ENCODE data around the gene PANX2.

DNA sequence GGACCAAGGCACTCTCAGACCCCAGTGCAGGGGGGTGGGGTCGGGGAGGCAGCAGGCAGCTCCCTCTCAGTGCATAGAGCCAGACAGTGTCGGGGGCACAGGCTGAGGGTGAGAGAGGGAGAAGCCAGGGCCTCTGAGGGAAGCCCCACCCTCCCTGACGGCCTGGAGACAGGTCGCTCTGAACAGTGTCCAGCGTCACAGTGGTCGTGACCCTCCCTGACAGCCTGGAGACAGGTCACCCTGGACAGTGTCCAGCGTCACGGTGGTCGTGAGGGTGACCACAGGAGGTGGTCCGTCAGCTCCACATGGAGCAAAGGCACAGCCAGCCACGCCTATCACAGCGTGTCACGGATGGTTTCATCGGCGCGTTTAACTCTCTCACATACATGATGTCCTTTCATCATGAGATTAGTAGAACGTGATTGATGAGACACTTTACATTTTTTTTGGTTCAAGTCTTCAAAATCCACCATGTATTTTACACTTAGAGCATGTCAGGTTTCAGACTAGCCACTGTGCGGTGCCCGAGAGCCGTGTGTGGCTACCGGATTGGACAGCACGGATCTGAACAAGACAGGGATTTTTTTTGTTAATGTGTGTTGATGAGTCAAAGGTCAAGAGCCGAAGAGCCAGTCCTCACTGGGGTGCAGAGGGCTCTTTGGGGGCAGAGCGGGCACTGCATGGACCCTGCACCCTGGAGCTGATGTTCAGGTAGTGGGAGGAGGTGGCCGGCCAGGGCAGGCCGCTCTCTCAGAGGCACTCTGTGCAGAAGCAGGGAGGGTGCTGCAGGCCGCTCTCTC is 23.9 kb upstream of the PANX2 start:
- TF ChIP-seq, protein P1, sequence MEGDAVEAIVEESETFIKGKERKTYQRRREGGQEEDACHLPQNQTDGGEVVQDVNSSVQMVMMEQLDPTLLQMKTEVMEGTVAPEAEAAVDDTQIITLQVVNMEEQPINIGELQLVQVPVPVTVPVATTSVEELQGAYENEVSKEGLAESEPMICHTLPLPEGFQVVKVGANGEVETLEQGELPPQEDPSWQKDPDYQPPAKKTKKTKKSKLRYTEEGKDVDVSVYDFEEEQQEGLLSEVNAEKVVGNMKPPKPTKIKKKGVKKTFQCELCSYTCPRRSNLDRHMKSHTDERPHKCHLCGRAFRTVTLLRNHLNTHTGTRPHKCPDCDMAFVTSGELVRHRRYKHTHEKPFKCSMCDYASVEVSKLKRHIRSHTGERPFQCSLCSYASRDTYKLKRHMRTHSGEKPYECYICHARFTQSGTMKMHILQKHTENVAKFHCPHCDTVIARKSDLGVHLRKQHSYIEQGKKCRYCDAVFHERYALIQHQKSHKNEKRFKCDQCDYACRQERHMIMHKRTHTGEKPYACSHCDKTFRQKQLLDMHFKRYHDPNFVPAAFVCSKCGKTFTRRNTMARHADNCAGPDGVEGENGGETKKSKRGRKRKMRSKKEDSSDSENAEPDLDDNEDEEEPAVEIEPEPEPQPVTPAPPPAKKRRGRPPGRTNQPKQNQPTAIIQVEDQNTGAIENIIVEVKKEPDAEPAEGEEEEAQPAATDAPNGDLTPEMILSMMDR (IDR thresholded peaks at IDR 0.05): no peak
- no peak for TF ChIP-seq EZH2 (IDR thresholded peaks at IDR 0.05; ENCODE audit: borderline replicate concordance, insufficient read depth, low read depth, low read length, poor library complexity, severe bottlenecking)
